H54 (cell line): Measurements from ENCODE around the gene PVALEF.
A peak's percentile ranks its signal among the peaks of the same experiment; 100 is the strongest.

Experiments used
- DNase-seq: peaks from one replicate; pipeline ENCODE4 v3.0.0; 2011; ENCODE audit warnings: low spot score, mixed read lengths; ENCODE audit not compliant: insufficient read length
- FAIRE-seq: peaks from 3 replicates; lab custom pipeline; 2011; peaks lifted over from hg19 to GRCh38; lab: Jason Lieb, UNC
- POLR2A ChIP-seq: IDR thresholded peaks from 2 replicates; pipeline ENCODE4 v1.6.1; 2011; ENCODE audit warnings: low read depth, mild to moderate bottlenecking, low read length

The PVALEF gene

GRCh38 chr17:81200201-81200600 lies 34.9 kb downstream of the PVALEF start:
- TF ChIP-seq POLR2A = no peak
- FAIRE-seq = no peak
- no peak for DNase-seq

GRCh38 chr17:81200695-81201580 lies 35.6 kb downstream of the PVALEF start:
- peak; percentile 89 for DNase-seq
- peak; percentile 41 for FAIRE-seq
- TF ChIP-seq POLR2A = no peak

GRCh38 chr17:81202318-81202717 lies 37.0 kb downstream of the PVALEF start:
- no peak for TF ChIP-seq POLR2A
- no peak for DNase-seq
- no peak for FAIRE-seq

GRCh38 chr17:81203136-81203535 lies 37.8 kb downstream of the PVALEF start:
- FAIRE-seq (no peak), DNase-seq (no peak)
- no peak for TF ChIP-seq POLR2A

- TF ChIP-seq POLR2A = no peak
- FAIRE-seq (no peak), DNase-seq (no peak)
These were observed 39.3 kb downstream of the PVALEF start for GRCh38 chr17:81204578-81204977.

- TF ChIP-seq POLR2A = no peak
- DNase-seq = no peak
- no peak for FAIRE-seq
These were observed 40.9 kb downstream of the PVALEF start for GRCh38 chr17:81206166-81206565.

- TF ChIP-seq POLR2A = no peak
- FAIRE-seq = no peak
- DNase-seq = no peak
These were observed 41.4 kb downstream of the PVALEF start for GRCh38 chr17:81206657-81207056.

- FAIRE-seq (no peak), DNase-seq (no peak)
- no peak for TF ChIP-seq POLR2A
These were observed 42.6 kb downstream of the PVALEF start for GRCh38 chr17:81207610-81208581.

- DNase-seq (no peak), FAIRE-seq (no peak)
- TF ChIP-seq POLR2A = no peak
These were observed 43.3 kb downstream of the PVALEF start for GRCh38 chr17:81208651-81209050.

- FAIRE-seq = no peak
- TF ChIP-seq POLR2A = no peak
- no peak for DNase-seq
These were observed 43.8 kb downstream of the PVALEF start for GRCh38 chr17:81209141-81209540.

GRCh38 chr17:81210466-81210865 lies 45.2 kb downstream of the PVALEF start:
- DNase-seq (no peak), FAIRE-seq (no peak)
- no peak for TF ChIP-seq POLR2A

- no peak for DNase-seq
- no peak for FAIRE-seq
- TF ChIP-seq POLR2A = no peak
These were observed 45.6 kb downstream of the PVALEF start for GRCh38 chr17:81210868-81211267.

GRCh38 chr17:81212365-81212764 lies 47.1 kb downstream of the PVALEF start:
- no peak for FAIRE-seq

GRCh38 chr17:81213978-81214377 lies 48.7 kb downstream of the PVALEF start:
- TF ChIP-seq POLR2A = no peak
- no peak for FAIRE-seq

More at GRCh38 chr17:81212365-81212764, 47.1 kb downstream of the PVALEF start:
- no peak for DNase-seq
- no peak for TF ChIP-seq POLR2A

More at GRCh38 chr17:81213978-81214377, 48.7 kb downstream of the PVALEF start:
- DNase-seq = no peak
